Measurements from ENCODE around the gene TTC19.

The TTC19 gene, protein sequence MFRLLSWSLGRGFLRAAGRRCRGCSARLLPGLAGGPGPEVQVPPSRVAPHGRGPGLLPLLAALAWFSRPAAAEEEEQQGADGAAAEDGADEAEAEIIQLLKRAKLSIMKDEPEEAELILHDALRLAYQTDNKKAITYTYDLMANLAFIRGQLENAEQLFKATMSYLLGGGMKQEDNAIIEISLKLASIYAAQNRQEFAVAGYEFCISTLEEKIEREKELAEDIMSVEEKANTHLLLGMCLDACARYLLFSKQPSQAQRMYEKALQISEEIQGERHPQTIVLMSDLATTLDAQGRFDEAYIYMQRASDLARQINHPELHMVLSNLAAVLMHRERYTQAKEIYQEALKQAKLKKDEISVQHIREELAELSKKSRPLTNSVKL

GRCh38 chr17:15999141-15999973 lies at the start of gene TTC19, which contains the start of gene ZSWIM7:
Gene TTC19 (plus strand): TSS chr17:15999824. CDS start chr17:15999849, 25 bp downstream.
Gene ZSWIM7 (minus strand): TSS chr17:15999704. CDS start chr17:15999594, 110 bp downstream.
- peak within 1 kb of the TSS; percentile 91 for H3K27ac ChIP-seq
- TF ChIP-seq, protein P1, sequence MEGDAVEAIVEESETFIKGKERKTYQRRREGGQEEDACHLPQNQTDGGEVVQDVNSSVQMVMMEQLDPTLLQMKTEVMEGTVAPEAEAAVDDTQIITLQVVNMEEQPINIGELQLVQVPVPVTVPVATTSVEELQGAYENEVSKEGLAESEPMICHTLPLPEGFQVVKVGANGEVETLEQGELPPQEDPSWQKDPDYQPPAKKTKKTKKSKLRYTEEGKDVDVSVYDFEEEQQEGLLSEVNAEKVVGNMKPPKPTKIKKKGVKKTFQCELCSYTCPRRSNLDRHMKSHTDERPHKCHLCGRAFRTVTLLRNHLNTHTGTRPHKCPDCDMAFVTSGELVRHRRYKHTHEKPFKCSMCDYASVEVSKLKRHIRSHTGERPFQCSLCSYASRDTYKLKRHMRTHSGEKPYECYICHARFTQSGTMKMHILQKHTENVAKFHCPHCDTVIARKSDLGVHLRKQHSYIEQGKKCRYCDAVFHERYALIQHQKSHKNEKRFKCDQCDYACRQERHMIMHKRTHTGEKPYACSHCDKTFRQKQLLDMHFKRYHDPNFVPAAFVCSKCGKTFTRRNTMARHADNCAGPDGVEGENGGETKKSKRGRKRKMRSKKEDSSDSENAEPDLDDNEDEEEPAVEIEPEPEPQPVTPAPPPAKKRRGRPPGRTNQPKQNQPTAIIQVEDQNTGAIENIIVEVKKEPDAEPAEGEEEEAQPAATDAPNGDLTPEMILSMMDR (conservative IDR thresholded peaks at IDR 0.05), result no peak
- TF ChIP-seq ZFX (IDR thresholded peaks at IDR 0.05), result no peak

- no peak for TF ChIP-seq ZFX (IDR thresholded peaks at IDR 0.05)
- TF ChIP-seq, protein P1 (conservative IDR thresholded peaks at IDR 0.05), result no peak
- H3K27ac ChIP-seq, result no peak overlapping the region
Observed at GRCh38 chr17:15951368-15952047, 48.1 kb upstream of the TTC19 start.

- H3K27ac ChIP-seq, result no peak overlapping the region
- no peak for TF ChIP-seq ZFX (IDR thresholded peaks at IDR 0.05)
- TF ChIP-seq, protein P1 (conservative IDR thresholded peaks at IDR 0.05), result no peak
Observed at GRCh38 chr17:15952048-15952532, 47.5 kb upstream of the TTC19 start.

DNA sequence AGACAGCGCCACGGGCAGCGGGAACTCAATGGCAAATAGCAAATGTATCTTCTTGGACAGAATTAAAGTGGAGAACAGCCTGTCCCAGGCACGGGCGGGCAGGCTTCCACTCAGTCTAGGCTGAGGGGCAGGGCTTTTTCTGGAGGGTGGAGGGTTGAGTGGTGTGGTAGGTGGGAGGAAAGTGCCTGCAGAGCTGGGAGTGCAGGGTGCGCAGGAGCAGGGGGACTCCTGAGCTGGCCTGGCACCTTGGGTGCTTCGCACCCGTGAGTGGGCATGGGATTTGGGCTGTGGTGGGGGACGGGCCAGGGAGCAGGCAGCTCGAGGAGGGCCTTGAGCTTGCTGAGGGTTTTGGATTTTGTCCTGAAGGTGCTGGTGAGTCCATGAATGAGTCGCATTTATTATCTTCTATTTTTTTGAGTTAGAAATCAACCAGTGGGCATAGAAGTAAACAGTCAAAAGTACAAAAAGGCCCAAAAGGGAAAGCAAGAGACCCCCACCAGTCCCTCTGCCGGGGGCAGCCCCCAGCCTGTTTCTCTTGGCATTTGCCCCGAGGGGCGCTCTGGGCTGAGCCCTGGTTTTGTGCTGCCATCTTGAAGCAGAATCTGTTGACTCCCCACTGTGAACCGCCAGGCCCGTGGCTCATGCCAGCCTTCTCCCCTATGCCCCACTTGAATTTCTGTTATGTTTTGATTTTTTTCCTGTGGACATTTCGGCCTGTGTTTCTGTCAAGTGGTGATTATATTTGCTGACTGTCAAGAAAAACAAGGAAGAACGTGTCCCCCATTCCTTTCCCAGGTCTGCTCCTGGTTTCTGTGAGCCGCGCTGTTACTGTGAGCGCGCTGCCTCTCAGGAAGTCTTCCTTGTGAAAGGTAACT lies 46.5 kb upstream of the TTC19 start:
- TF ChIP-seq ZFX (IDR thresholded peaks at IDR 0.05), result no peak
- TF ChIP-seq, protein P1 (conservative IDR thresholded peaks at IDR 0.05), result no peak
- H3K27ac ChIP-seq, result no peak overlapping the region

DNA sequence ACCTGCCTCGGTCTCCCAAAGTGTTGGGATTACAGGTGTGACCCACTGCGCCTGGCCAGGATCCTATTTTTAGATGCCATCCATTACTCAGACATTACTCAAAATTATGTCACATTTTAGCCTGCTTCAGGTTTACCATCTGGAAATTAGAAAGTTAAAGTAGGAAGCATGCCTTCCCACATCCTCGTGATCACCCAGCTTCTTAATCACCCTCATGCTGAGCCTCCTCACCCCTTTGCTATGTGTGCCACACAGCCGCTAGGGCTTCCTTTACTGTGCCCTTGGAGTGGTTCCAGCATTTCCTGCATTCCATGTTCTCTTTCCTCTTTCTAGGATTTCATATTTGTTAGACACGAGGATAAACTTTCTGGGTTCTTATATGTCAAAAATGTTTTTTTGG lies 45.4 kb upstream of the TTC19 start:
- no peak overlapping the region for H3K27ac ChIP-seq

More for the DNA sequence above, 45.4 kb upstream of the TTC19 start:
- TF ChIP-seq, protein P1 (conservative IDR thresholded peaks at IDR 0.05), result no peak
- no peak for TF ChIP-seq ZFX (IDR thresholded peaks at IDR 0.05)

Data from C4-2B (cell line).